ENCODE measurements around the gene XXYLT1.

Gene XXYLT1

GRCh38 chr3:195183071-195183776, 87.7 kb downstream of the XXYLT1 start:
- no peak for DNase-seq

DNA sequence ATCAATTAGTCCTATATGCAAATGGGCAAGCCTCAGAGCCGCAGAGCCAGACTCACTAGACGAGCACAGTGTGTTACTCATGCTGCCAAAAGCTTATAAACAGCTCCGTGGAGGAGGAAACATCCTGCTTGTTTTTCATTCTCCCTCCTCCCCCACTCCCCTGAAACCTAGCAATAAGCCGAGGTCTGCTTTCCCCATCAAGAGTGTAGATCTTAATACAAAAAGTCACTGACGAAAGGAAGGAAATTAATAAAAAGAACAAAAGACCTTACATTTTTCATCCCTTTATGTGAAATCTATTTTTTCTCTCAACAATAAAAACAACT, 88.5 kb downstream of the XXYLT1 start:
- no peak for DNase-seq

DNA sequence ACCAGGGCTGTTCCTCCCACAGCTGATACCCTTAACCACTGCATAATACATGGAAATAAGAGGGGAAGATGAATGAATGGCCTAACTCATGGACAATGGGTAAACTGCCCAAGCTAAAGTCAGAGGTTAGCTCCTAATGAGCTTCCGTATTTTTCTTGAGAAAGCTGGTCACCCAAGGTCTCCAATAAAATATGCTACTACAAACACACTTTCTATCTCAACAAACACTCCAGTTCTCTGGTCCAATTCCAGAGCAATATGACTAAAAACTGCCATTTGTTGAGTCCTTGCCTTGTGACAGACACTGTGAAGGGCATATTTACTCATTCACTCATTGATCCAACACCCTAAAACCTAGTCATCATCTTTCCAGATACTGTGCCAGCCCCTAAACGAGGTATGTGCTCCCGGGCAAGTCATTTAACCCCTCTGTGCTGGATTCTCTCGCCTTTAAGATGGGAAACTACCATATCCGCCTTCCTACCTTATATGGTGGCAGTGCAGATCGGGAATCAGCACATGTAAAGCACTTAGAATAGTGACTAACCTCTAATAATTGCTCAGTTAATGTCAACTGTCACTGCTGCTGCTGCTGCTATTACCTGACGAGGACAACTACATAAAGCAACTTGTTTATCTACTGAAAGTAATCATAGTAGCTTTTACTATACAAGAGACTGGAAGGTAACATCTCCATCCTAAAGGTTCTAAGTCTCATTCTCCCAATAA, 89.1 kb downstream of the XXYLT1 start:
- DNase-seq: no peak

DNA sequence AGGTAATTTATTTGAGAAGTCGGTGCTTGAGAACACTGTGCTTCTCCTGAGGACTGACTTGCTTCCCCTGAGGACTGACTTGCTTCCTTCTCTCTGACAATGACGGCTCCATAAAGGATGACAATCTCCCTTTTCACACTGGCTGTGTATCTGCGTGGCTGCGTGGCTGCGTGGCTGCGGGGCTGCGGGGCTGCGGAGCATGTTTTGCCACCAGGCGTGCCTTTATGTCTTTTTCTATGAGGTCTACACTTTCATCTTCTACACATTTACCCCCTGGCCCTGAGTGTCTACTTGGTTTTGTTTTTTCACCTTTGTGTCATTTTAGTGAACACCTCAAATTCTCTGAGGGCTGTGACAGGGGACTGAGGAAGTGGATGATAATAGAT, 89.9 kb downstream of the XXYLT1 start:
- DNase-seq: no peak

DNA sequence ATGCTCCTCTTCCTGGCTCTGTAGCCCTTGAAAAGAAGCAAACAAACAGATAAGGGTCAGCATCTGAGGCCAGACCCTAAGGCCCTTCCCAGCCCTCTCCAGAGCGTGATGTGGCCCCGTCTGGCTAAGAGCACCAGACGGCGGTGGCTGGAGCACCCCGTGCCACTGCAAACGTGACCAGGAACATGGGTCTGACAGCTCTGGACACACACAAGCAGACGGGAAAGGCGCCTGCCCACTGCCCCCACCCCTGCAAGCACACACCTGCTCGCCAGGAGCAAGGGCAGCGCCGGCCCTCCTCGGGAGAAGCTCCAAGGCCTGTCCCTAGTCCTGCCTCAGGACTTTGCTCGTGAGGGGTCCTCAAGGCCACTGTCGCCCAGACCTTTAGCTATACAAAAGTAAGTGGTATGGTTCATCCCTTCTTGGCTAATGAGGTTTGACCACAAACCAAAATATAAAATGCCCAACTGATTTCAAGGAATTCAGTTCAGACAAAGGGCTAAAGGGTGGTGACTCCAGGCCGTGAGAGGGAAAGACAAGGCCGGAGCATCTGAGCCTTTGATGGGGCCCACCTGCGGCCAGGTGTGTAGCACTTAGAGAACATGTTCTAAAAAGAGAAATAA, 90.4 kb downstream of the XXYLT1 start:
- no peak for DNase-seq

GRCh38 chr3:195179776-195180489, 91.0 kb downstream of the XXYLT1 start:
- no peak for DNase-seq

GRCh38 chr3:195178124-195178910, 92.6 kb downstream of the XXYLT1 start:
- DNase-seq: no peak

DNA sequence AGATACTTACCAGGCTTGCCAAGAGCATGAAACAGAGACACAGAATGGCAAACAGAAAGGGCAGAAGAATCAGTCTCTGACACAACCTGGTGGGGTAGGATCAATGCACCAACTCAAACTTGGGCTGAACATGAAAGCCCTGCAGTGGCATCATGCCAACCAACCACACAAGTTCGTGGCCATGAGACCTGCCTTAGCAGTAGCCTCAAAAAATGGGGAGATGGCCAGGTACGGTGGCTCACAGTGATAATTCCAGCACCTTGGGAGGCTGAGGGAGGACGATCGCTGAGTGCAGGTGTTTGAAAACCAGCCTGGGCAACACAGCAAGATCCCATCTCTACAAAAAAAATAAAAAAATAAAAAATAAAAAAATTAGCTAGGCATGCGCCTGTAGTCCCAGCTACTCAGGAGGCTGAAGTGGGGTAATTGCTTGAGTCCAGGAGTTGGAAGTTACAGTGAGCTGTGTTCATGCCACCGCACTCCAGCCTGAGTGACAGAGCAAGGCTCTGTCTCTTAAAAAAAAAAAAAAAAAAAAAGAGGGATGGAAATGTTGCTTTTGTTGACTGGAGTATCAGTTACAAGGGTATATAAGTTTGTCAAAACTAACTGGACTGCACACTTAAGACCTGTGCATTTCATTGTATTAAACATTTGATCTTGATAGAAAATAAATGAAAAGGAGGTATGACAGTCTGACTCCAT, 93.4 kb downstream of the XXYLT1 start:
- no peak for DNase-seq

GRCh38 chr3:195176776-195177175, 94.2 kb downstream of the XXYLT1 start:
- DNase-seq: no peak

DNA sequence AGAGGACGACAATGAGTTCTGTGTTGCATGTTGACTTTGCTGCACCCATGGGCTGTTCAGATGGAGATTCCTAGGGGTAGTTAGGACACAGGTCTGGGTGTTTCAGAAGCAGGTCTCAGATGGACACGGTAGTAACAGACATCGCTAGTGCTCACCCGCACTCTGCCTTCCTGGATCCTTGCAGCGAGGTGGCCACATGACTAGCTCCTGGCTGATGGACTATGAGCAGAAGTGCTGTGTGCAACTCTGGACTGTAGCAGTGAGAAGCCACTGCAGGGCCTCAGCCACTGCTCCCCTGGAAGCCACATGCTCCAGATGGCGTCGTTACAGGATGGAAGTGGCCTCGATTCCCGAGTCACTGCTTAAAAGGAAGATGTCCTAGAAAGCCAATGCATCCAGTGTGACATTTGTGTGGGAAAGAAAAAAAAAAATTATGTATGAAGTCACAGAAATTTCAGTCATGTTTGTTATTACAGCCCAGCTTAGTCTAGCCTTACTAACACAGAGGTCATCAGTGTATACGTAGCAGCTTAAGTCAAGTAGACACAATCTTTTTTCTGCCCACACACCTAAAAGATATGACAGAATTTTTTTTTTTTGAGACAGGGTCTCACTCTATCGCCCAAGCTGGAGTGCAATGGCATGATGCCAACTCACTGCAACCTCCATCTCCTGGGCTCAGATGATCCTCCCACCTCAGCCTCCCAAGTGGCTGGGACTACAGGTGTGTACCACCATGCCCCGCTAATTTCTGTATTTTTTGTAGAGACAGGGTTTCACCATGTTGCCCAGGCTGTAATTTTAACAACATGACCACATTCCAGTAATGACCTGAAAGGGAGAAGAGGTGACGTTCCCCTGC, 95.3 kb downstream of the XXYLT1 start:
- DNase-seq: no peak

DNA sequence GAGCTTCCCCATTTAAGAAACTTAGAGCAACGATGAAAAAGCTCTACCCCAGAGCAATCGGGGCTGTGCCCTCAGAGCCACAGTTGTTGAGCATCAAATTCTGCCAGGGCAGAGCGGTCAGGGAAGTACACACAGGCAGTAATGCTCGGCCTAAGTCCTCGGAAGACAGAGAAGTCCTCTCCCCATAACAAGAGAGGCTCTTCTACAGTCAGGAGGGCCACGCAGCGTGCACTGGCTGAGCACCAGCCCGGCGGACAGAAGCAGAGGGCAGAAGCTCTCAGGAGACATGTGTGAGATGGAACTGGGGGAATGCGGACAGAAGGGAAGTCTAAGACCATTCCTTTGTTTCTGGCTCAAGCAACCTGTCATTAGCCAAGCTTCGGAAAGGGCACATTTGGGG, 95.9 kb downstream of the XXYLT1 start:
- no peak for DNase-seq

DNA sequence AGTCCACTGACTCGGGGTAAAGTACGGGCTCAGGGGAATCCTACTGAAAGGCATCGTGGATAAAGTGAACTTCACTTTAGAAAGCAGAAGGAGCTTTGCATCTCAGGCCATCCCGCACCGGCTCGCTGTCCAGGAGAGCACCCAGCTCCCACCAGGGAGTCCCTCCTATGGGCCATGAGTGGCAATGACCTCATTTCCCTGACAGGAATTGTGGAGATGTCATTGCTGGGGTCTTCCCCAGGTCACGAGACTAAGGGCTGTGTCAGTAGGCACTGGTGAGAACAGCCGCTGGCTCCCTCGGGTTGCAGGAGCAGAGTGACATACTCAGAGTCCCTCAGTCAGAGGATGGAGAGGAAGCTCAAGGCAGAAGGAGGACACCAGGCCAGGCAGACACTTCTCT, 97.3 kb downstream of the XXYLT1 start:
- DNase-seq: no peak

- DNase-seq: no peak
These were observed 98.1 kb downstream of the XXYLT1 start for GRCh38 chr3:195172896-195173295.

DNA sequence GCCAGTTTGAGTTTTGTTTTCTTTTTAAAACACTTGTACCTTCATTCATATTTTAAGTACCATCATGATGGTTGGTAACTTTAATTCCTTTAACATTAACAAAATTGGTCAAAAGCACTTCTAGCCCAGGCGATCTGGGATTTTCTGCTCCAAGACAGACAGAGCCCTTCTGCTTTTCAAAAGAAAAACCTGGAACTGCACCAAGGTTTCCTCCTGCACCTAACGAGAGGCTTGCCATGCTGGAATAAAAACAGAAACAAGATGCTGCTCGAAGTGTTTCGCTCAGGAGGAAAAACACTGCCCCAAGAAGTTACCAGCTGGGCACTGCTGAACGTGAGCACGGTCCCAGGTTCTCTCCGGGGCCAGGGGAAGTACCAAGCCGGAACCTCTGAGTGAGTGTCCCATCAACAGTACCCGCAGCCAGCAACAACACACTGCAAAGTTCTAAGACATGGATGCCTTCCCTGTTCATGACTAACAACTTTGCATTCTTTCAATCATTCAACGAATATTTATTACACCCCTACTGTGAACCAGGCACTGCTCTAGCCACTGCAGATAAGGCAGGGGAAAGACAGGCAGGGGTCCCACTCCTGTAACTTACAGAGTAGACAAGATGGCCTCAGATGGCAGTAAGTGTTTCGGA, 98.8 kb downstream of the XXYLT1 start:
- DNase-seq: no peak

GRCh38 chr3:195171093-195171873, 99.7 kb downstream of the XXYLT1 start:
- no peak for DNase-seq

DNA sequence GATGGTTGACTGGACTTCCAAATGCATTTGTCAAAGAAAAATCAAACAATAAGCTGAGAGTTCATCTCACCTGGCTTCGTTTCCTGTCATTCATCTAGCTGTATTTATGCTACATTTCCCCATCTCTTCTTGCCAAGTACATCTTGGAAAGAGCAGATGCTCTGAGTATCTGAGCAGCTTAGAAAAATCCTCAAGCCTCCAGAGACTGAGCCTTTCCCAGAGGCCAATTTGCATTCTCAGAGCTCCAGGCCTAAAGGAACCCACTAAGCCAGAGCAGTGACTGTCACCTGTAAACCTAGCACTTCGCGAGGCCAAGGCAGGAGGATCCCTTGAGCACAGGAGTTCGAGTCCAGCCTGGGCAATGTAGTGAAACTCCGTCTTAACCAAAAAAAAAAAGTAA, 100.5 kb downstream of the XXYLT1 start:
- DNase-seq: no peak

DNA sequence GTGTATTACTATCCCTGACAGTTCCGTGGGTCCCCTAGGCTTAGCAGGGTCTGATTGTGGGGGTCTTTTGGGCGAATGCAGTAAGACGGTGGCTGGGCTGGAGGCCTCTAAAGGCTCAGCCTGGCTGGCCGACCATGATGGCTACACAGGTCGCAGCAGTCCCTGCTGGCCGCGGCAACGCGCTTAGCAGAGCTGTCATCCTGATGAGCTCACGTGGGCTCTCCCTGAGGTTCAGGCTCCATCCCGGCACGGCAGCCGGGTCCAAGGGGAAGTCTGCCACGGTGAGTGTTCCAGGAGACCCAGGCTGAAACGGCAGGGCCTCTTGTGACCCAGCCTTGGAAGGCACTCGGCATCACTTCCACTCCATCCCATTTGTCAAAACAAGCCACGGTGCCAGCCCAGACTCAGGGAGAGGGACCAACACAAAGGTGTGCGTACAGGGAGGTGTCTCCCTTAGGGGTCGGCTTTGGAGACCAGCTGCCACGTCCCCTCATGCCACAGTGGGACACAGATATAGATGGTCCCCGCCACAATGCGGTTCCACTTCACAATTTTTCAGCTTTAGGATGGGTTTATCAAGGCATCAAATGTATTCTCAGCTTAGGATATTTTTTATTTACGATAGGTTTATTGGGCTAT, 101.8 kb downstream of the XXYLT1 start:
- DNase-seq: no peak

GRCh38 chr3:195168009-195168762, 102.8 kb downstream of the XXYLT1 start:
- peak; percentile 10 for DNase-seq

DNA sequence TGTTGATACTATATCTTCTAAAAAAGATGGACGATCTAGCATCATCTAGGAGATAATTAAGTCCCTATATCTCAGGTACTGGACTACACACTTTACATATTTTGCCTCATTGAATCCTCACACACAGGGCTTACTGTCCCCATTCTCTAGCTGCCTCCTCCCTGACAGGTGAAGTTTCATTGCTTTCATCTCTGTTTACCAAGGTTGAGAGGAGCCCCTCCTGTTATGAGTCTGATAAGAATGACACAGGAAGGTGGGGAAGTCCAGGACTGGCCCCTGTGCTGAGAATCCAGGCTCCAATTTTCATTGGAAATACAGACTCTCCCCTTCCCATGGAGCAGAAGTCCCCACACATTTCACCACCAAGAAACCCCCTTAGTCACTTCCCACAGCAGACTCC, 105.2 kb downstream of the XXYLT1 start:
- no peak for DNase-seq
